B cell (primary cell): ENCODE results near the gene CD68.

ENCODE experiments used
- EZH2 ChIP-seq: IDR thresholded peaks from 2 replicates; pipeline ENCODE4 v1.6.1; 2012; ENCODE audit warnings: borderline replicate concordance, low read depth, mild to moderate bottlenecking, moderate library complexity, low read length; ENCODE audit not compliant: insufficient read depth, poor library complexity, severe bottlenecking
- TF ChIP-seq, protein P1 (sequence below): fragments of 200-600 bp; IDR thresholded peaks from one replicate; pipeline ENCODE4 v1.8.0; 2022; ENCODE audit warnings: antibody characterized with exemption, mild to moderate bottlenecking

DNA sequence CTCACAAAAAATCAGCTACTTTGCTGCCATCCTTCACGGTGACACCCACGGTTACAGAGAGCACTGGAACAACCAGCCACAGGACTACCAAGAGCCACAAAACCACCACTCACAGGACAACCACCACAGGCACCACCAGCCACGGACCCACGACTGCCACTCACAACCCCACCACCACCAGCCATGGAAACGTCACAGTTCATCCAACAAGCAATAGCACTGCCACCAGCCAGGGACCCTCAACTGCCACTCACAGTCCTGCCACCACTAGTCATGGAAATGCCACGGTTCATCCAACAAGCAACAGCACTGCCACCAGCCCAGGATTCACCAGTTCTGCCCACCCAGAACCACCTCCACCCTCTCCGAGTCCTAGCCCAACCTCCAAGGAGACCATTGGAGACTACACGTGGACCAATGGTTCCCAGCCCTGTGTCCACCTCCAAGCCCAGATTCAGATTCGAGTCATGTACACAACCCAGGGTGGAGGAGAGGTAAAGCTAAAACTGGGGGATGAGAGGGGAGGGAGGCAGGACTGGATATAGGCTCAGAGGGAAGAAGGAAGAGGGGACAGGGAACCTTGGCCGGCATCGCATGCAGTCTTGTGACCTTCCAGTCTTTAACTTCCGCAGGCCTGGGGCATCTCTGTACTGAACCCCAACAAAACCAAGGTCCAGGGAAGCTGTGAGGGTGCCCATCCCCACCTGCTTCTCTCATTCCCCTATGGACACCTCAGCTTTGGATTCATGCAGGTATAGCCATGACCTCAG lies 581 bp downstream of the CD68 start:
- TF ChIP-seq, protein P1, sequence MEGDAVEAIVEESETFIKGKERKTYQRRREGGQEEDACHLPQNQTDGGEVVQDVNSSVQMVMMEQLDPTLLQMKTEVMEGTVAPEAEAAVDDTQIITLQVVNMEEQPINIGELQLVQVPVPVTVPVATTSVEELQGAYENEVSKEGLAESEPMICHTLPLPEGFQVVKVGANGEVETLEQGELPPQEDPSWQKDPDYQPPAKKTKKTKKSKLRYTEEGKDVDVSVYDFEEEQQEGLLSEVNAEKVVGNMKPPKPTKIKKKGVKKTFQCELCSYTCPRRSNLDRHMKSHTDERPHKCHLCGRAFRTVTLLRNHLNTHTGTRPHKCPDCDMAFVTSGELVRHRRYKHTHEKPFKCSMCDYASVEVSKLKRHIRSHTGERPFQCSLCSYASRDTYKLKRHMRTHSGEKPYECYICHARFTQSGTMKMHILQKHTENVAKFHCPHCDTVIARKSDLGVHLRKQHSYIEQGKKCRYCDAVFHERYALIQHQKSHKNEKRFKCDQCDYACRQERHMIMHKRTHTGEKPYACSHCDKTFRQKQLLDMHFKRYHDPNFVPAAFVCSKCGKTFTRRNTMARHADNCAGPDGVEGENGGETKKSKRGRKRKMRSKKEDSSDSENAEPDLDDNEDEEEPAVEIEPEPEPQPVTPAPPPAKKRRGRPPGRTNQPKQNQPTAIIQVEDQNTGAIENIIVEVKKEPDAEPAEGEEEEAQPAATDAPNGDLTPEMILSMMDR: no peak
- TF ChIP-seq EZH2: no peak
